ENCODE data around the gene RRAS2.
"Not testable (repeated sequence)": the region's sequence is repeated elsewhere in the genome, so short reads cannot be mapped to it uniquely, and the experiment has no call there.

RRAS2 gene

DNA sequence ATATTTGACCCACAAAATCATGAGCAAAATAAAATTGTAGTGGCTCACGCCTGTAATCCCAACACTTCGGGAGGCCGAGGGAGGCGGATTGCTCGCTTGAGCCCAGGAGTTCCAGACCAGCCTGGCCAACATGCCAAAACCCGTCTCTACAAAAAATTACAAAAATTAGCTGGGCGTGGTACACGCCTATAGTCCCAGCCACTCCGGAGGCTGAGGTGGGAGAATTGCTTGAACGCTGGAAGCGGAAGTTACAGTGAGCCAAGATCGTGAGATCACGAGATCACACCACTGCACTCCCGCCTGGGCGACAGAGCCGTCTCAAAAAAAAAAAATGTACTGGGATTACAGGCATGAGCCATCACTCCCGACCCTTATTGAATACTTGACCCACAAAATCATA lies 2.0 kb upstream of the RRAS2 start:
- Histone ChIP-seq H3K4me3 (ENCODE audit: low read depth in 1 of 2, low read length in 2 of 2) (no peak overlapping the region), H4K20me1 (ENCODE audit: insufficient read depth, low read length) (peaks cover 15% of the 10 kb centered on the region), H3K4me2 (ENCODE audit: insufficient read depth, low read length) (no peak overlapping the region), H2AFZ (ENCODE audit: low read depth, low read length) (no peak overlapping the region), H3K9ac (ENCODE audit: low read depth, low read length) (no peak overlapping the region), H3K4me1 (ENCODE audit: insufficient read depth, low read length) (peaks cover 26% of the 10 kb centered on the region), H3K27me3 (ENCODE audit: insufficient read depth, low read length, poor library complexity) (no peaks in the 10 kb centered on the region), H3K27ac (ENCODE audit: low read length) (no peak overlapping the region), H3K9me3 (ENCODE audit: insufficient read depth, low read length, severe bottlenecking) (no peaks in the 10 kb centered on the region), H3K36me3 (ENCODE audit: insufficient read depth, low read length) (peaks cover 6% of the 10 kb centered on the region; the same call in 1 of the 2 replicates), H3K79me2 (ENCODE audit: insufficient read depth, low read length) (peaks cover 30% of the 10 kb centered on the region)
- ATAC-seq (ENCODE audit: insufficient read depth, low read depth) (no peak), DNase-seq (no peak)
- no peak for TF ChIP-seq EZH2 (IDR thresholded peaks at IDR 0.05; ENCODE audit: borderline replicate concordance, low read depth, low read length, severe bottlenecking)
- TF ChIP-seq, protein P1, sequence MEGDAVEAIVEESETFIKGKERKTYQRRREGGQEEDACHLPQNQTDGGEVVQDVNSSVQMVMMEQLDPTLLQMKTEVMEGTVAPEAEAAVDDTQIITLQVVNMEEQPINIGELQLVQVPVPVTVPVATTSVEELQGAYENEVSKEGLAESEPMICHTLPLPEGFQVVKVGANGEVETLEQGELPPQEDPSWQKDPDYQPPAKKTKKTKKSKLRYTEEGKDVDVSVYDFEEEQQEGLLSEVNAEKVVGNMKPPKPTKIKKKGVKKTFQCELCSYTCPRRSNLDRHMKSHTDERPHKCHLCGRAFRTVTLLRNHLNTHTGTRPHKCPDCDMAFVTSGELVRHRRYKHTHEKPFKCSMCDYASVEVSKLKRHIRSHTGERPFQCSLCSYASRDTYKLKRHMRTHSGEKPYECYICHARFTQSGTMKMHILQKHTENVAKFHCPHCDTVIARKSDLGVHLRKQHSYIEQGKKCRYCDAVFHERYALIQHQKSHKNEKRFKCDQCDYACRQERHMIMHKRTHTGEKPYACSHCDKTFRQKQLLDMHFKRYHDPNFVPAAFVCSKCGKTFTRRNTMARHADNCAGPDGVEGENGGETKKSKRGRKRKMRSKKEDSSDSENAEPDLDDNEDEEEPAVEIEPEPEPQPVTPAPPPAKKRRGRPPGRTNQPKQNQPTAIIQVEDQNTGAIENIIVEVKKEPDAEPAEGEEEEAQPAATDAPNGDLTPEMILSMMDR (IDR thresholded peaks at IDR 0.05; ENCODE audit: borderline replicate concordance, extremely low read depth, low read length, poor library complexity, severe bottlenecking) = no peak

DNA sequence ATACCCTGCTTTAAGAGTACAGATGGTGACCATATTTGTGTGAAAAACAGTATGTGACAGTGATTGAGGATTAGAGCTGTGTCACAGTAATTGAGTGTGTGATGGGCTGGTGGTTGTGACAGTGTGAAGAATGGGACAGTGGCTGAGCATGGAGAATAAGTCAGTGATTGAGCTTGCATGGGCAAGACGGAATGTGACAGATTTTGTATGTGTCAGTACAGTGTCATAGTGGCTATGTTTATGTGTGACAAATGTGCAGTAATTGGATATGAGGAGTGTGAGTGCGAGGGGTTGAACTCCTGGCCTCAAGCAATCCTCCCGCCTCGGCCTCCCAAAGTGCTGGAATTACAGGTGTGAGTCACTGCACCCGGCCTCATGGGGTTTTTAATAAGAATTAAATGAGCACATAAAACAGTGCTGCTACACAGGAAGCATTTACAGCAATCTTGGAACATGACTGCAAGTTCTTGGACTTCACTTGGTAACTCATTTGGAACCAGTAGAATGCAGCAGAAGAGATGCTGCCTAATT lies 583 bp upstream of the RRAS2 start:
- H3K9me3 ChIP-seq (ENCODE audit: insufficient read depth, low read length, severe bottlenecking) = no peaks in the 10 kb centered on the region
- peak overlapping the region; percentile 51 for H3K27ac ChIP-seq (ENCODE audit: low read length)
- peaks cover 38% of the 10 kb centered on the region for H3K4me1 ChIP-seq (ENCODE audit: insufficient read depth, low read length)
- H3K9ac ChIP-seq (ENCODE audit: low read depth, low read length) = peak overlapping the region; percentile 91; the same call in 1 of the 2 replicates
- H3K27me3 ChIP-seq (ENCODE audit: insufficient read depth, low read length, poor library complexity) = no peaks in the 10 kb centered on the region
- ATAC-seq (ENCODE audit: insufficient read depth, low read depth) = no peak
- no peak for DNase-seq
- TF ChIP-seq EZH2 (IDR thresholded peaks at IDR 0.05; ENCODE audit: borderline replicate concordance, low read depth, low read length, severe bottlenecking) = no peak
- peak overlapping the region; percentile 61 for H2AFZ ChIP-seq (ENCODE audit: low read depth, low read length)
- peak overlapping the region; percentile 76 for H3K4me2 ChIP-seq (ENCODE audit: insufficient read depth, low read length)
- H4K20me1 ChIP-seq (ENCODE audit: insufficient read depth, low read length) = peaks cover 22% of the 10 kb centered on the region
- H3K79me2 ChIP-seq (ENCODE audit: insufficient read depth, low read length) = peaks cover 44% of the 10 kb centered on the region
- peaks cover 7% of the 10 kb centered on the region; the same call in 1 of the 2 replicates for H3K36me3 ChIP-seq (ENCODE audit: insufficient read depth, low read length)
- peak overlapping the region in 1 of 2 experiments; percentile 64; a peak in 3 of 4 replicates for H3K4me3 ChIP-seq (ENCODE audit: low read depth in 1 of 2, low read length in 2 of 2)

DNA sequence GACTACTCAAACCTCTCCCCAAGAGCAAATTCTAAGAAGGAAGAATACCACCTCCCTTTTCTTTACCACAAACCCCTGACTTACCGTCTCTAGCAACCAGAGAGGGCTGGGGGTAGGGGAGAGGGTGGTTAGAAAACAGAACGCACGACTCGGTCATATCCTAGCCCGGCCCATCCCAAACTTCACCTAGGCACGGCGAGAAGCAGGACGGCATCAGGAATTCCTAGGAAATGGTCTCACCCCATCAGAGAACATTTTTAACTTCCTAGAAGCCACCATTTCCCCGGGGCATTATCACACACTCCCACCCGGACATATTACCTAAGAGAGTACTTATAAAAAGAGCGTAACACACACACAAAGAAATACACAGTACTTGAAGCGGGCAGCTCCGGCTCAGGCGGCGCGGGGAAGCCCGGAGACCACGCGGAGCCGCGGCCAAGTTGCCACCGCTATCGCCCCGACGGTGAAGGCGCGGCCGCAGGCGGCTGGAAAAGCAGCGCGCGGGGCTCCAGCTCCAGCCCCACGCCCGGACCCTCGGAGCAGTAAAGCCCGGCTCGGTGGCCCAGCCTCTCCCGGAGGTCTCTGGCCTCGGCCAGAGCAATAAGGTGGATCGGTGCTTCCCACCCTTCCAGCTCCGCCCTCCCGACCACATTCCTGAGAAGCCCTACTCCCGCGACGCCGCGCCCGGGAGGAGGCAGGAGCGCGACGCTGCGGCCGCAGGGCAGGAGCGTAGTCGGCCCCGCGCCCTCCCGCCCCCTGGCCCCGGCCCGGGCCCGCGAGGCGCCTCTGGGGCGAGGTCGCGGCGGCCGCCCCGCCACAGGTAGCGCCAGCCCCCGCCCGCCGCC lies 878 bp downstream of the RRAS2 start:
- Histone ChIP-seq H4K20me1 (ENCODE audit: insufficient read depth, low read length) (peaks cover 28% of the 10 kb centered on the region), H3K9me3 (ENCODE audit: insufficient read depth, low read length, severe bottlenecking) (no peaks in the 10 kb centered on the region), H3K27ac (ENCODE audit: low read length) (peak overlapping the region; percentile 76), H3K4me2 (ENCODE audit: insufficient read depth, low read length) (peak overlapping the region; percentile 76), H2AFZ (ENCODE audit: low read depth, low read length) (peak overlapping the region; percentile 61), H3K4me1 (ENCODE audit: insufficient read depth, low read length) (peaks cover 51% of the 10 kb centered on the region), H3K36me3 (ENCODE audit: insufficient read depth, low read length) (peaks cover 7% of the 10 kb centered on the region; the same call in 1 of the 2 replicates), H3K4me3 (ENCODE audit: low read depth in 1 of 2, low read length in 2 of 2) (peak overlapping the region; percentile 60 to 64), H3K9ac (ENCODE audit: low read depth, low read length) (peak overlapping the region; percentile 91), H3K79me2 (ENCODE audit: insufficient read depth, low read length) (peaks cover 59% of the 10 kb centered on the region), H3K27me3 (ENCODE audit: insufficient read depth, low read length, poor library complexity) (no peaks in the 10 kb centered on the region)
- TF ChIP-seq EZH2 (IDR thresholded peaks at IDR 0.05; ENCODE audit: borderline replicate concordance, low read depth, low read length, severe bottlenecking) = no peak
- TF ChIP-seq, protein P1 (IDR thresholded peaks at IDR 0.05; ENCODE audit: borderline replicate concordance, extremely low read depth, low read length, poor library complexity, severe bottlenecking) = peak; percentile 1
- DNase-seq (peak; percentile 65), ATAC-seq (ENCODE audit: insufficient read depth, low read depth) (peak; percentile 68)

DNA sequence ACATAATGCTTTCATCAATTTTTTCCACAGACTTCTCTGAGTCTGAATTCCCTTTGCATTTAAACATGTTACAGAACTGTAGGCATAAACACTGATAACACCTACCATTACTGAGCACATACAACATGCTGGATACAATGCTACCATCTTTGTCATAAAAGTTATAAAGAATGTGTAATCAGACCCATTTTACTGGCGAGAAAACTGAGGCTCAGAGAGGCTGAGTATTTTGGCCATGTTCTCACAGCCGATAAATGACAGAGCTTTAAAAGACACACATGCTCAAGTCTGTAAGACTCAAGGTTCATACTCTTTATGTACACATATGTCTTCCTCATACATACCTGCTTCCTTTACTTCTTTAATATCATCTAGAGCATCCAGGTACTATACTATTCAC lies 2.6 kb downstream of the RRAS2 start:
- Histone ChIP-seq H3K27me3 (ENCODE audit: insufficient read depth, low read length, poor library complexity) (no peaks in the 10 kb centered on the region), H3K4me2 (ENCODE audit: insufficient read depth, low read length) (peak overlapping the region; percentile 76), H3K4me3 (ENCODE audit: low read depth in 1 of 2, low read length in 2 of 2) (peak overlapping the region in 1 of 2 experiments; percentile 25; a peak in 2 of 4 replicates), H4K20me1 (ENCODE audit: insufficient read depth, low read length) (peaks cover 28% of the 10 kb centered on the region), H3K36me3 (ENCODE audit: insufficient read depth, low read length) (peaks cover 7% of the 10 kb centered on the region; the same call in 1 of the 2 replicates), H3K9ac (ENCODE audit: low read depth, low read length) (no peak overlapping the region), H3K4me1 (ENCODE audit: insufficient read depth, low read length) (peaks cover 51% of the 10 kb centered on the region), H2AFZ (ENCODE audit: low read depth, low read length) (no peak overlapping the region), H3K27ac (ENCODE audit: low read length) (no peak overlapping the region), H3K9me3 (ENCODE audit: insufficient read depth, low read length, severe bottlenecking) (no peaks in the 10 kb centered on the region), H3K79me2 (ENCODE audit: insufficient read depth, low read length) (peaks cover 75% of the 10 kb centered on the region)
- TF ChIP-seq, protein P1 (IDR thresholded peaks at IDR 0.05; ENCODE audit: borderline replicate concordance, extremely low read depth, low read length, poor library complexity, severe bottlenecking) = no peak
- TF ChIP-seq EZH2 (IDR thresholded peaks at IDR 0.05; ENCODE audit: borderline replicate concordance, low read depth, low read length, severe bottlenecking) = no peak
- ATAC-seq (ENCODE audit: insufficient read depth, low read depth) (no peak), DNase-seq (no peak)

DNA sequence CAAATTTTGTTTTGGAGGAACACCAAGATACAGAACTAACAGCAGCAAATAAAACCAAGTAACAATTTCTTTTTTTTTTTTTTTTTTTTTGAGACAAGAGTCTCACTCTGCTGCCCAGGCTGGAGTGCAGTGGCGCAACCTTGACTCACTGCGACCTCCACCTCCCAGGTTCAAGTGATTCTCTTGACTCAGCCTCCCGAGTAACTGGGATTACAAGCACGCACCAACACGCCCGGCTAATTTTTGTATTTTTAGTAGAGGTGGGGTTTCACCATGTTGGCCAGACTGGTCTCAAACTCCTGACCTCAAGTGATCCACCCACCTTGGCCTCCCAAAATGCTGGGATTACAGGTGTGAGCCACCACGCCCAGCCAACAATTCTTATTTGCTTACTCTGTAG lies 4.4 kb downstream of the RRAS2 start:
- not testable (repeated sequence) for ATAC-seq (ENCODE audit: insufficient read depth, low read depth); H3K27me3 ChIP-seq (ENCODE audit: insufficient read depth, low read length, poor library complexity); H3K9ac ChIP-seq (ENCODE audit: low read depth, low read length); H2AFZ ChIP-seq (ENCODE audit: low read depth, low read length); DNase-seq; H3K4me3 ChIP-seq (ENCODE audit: low read depth in 1 of 2, low read length in 2 of 2); H3K9me3 ChIP-seq (ENCODE audit: insufficient read depth, low read length, severe bottlenecking); H3K27ac ChIP-seq (ENCODE audit: low read length)
- H3K36me3 ChIP-seq (ENCODE audit: insufficient read depth, low read length) = peaks cover 11% of the 10 kb centered on the region
- peaks cover 92% of the 10 kb centered on the region for H3K79me2 ChIP-seq (ENCODE audit: insufficient read depth, low read length)
- H4K20me1 ChIP-seq (ENCODE audit: insufficient read depth, low read length) = peaks cover 36% of the 10 kb centered on the region
- 0 out of 2 replicates have a peak overlapping the region, but pooled peaks have one; percentile 10 for H3K4me2 ChIP-seq (ENCODE audit: insufficient read depth, low read length)
- H3K4me1 ChIP-seq (ENCODE audit: insufficient read depth, low read length) = peaks cover 48% of the 10 kb centered on the region

Data from DND-41 (cell line).